PC-3 (cell line): Measurements from ENCODE around the gene SAGE1. TPM values are rescaled to one million over a fixed set of nuclear protein-coding genes. Genes with fewer than 3 reads are reported as not detected.

Experiments used
- ATAC-seq: fragments of 200-7000 bp; cut with Tn5 transposase; 2 replicates; pipeline ENCODE4 v1.9.1; 2020; ENCODE audit warnings: mild to moderate bottlenecking, moderate library complexity
- BruUV-seq: library from RNA; stranded (reverse); fragments of 400-500 nt; replicated peaks from 2 replicates; lab custom pipeline; 2021; lab: Mats Ljungman, UMichigan
- CTCF ChIA-PET: fragments of 300-600 bp; sonication (Branson Sonifier 250); formaldehyde crosslinking; loops from one replicate; lab custom pipeline; 2022; ENCODE audit warnings: antibody characterized with exemption; lab: Charles Lee
- POLR2A ChIA-PET: fragments of 300-600 bp; sonication (Branson Sonifier 250); formaldehyde crosslinking; loops from one replicate; lab custom pipeline; 2022; ENCODE audit warnings: antibody characterized with exemption; ENCODE audit not compliant: unreplicated experiment; lab: Charles Lee
- DNase-seq: peaks from one replicate; pipeline ENCODE4 v3.0.0-alpha.2; 2015
- H2AFZ ChIP-seq: fragments of 300-600 bp; sonication (generic); 2 replicates; pipeline ENCODE4 v1.6.0; 2016; ENCODE audit warnings: antibody characterized with exemption, low read length
- H3F3A ChIP-seq: fragments of 300-600 bp; sonication (generic); one replicate; pipeline ENCODE4 v1.6.0; 2017; ENCODE audit warnings: antibody characterized with exemption, low read length, control low read depth, mild to moderate bottlenecking; ENCODE audit not compliant: unreplicated experiment
- H3K27ac ChIP-seq: fragments of 300-600 bp; sonication (generic); 2 replicates; pipeline ENCODE4 v1.5.1; 2016; ENCODE audit warnings: mild to moderate bottlenecking, low read length
- H3K27me3 ChIP-seq: fragments of 300-600 bp; sonication (generic); 2 replicates; pipeline ENCODE4 v1.6.1; 2016; ENCODE audit warnings: low read length, mixed read lengths
- H3K36me3 ChIP-seq: fragments of 300-600 bp; sonication (generic); 2 replicates; pipeline ENCODE4 v1.6.1; 2016; ENCODE audit warnings: low read depth, mixed run types, low read length, mixed read lengths
- H3K4me1 ChIP-seq: fragments of 300-600 bp; sonication (generic); 2 replicates; pipeline ENCODE4 v1.5.1; 2016; ENCODE audit warnings: low read length; ENCODE audit not compliant: insufficient read depth
- H3K4me2 ChIP-seq: fragments of 300-600 bp; sonication (generic); 2 replicates; pipeline ENCODE4 v1.6.0; 2016; ENCODE audit warnings: low read length
- H3K4me3 ChIP-seq: fragments of 300-600 bp; sonication (generic); 2 replicates; pipeline ENCODE4 v1.5.1; 2016; ENCODE audit warnings: mild to moderate bottlenecking, low read length, mixed read lengths
- H3K79me2 ChIP-seq: fragments of 300-600 bp; sonication (generic); 2 replicates; pipeline ENCODE4 v1.6.1; 2017; ENCODE audit warnings: low read length, mixed read lengths
- H3K9ac ChIP-seq: fragments of 300-600 bp; sonication (generic); 2 replicates; pipeline ENCODE4 v1.6.0; 2016; ENCODE audit warnings: mild to moderate bottlenecking, low read length
- H3K9me2 ChIP-seq: fragments of 300-600 bp; sonication (generic); replicated peaks from 2 replicates; pipeline ENCODE4 v1.6.1; 2016; ENCODE audit warnings: mixed run types, low read length, mixed read lengths
- H3K9me3 ChIP-seq: fragments of 300-600 bp; sonication (generic); 2 replicates; pipeline ENCODE4 v1.6.1; 2016; ENCODE audit warnings: low read length, mixed read lengths
- H4K20me1 ChIP-seq: fragments of 300-600 bp; sonication (generic); 2 replicates; pipeline ENCODE4 v1.6.1; 2016; ENCODE audit warnings: low read length, mixed read lengths
- CTCF ChIP-seq: fragments of 300-600 bp; sonication (generic); conservative IDR thresholded peaks from 2 replicates; pipeline ENCODE4 v1.5.1; 2017; ENCODE audit warnings: antibody characterized with exemption, low read depth, mild to moderate bottlenecking, low read length
- EZH2 ChIP-seq: fragments of 300-600 bp; sonication (generic); IDR thresholded peaks from one replicate; pipeline ENCODE4 v1.6.1; 2017; ENCODE audit warnings: antibody characterized with exemption, mild to moderate bottlenecking, low read length; ENCODE audit not compliant: unreplicated experiment
- EZH2phosphoT487 ChIP-seq: fragments of 300-600 bp; sonication (generic); IDR thresholded peaks from 2 replicates; pipeline ENCODE4 v1.6.1; 2018; ENCODE audit warnings: mild to moderate bottlenecking, antibody characterized with exemption, low read length, borderline replicate concordance
- intact Hi-C: fragments of 100-400 bp; cut with micrococcal nuclease; formaldehyde crosslinking; loops from 2 replicates; pipeline ENCODE4 v1.9.0; 2023
- total RNA-seq: library from RNA; depleted of rRNA; stranded (reverse); fragments of >200 nt; gene quantifications from 2 replicates; pipeline ENCODE4 v1.2.3, GENCODE V29; 2014; rRNA removed

The SAGE1 gene
- total RNA-seq, 1 experiment from 2014 or later = not detected

- Histone ChIP-seq H3K27ac (no peak overlapping the region), H3K9me2 (no peaks in the 10 kb centered on the region), H3K9me3 (no peaks in the 10 kb centered on the region), H4K20me1 (no peaks in the 10 kb centered on the region), H2AFZ (no peak overlapping the region), H3F3A (no peaks in the 10 kb centered on the region), H3K27me3 (no peaks in the 10 kb centered on the region), H3K79me2 (no peaks in the 10 kb centered on the region), H3K4me1 (no peaks in the 10 kb centered on the region), H3K4me2 (no peak overlapping the region), H3K9ac (no peak overlapping the region), H3K4me3 (no peak overlapping the region), H3K36me3 (no peaks in the 10 kb centered on the region)
- ChIA-PET CTCF (no interaction called here), POLR2A (no interaction called here)
- no TSS peak for BruUV-seq
- ATAC-seq (no peak), DNase-seq (no peak)
- no peak for TF ChIP-seq EZH2phosphoT487
- no peak for TF ChIP-seq EZH2
- no peak for TF ChIP-seq CTCF
- intact Hi-C loops = no loop called here
Measured at GRCh38 chrX:135944486-135944885, 51.0 kb downstream of the SAGE1 start.

GRCh38 chrX:135951291-135951690 lies 57.8 kb downstream of the SAGE1 start:
- no peaks in the 10 kb centered on the region for H3K9me3 ChIP-seq
- no peaks in the 10 kb centered on the region for H3K4me1 ChIP-seq
- 0 out of 2 replicates have a peak, but pooled peaks have one; percentile 31 for ATAC-seq
- no peaks in the 10 kb centered on the region for H3K9me2 ChIP-seq
- no TSS peak for BruUV-seq
- H3K9ac ChIP-seq = no peak overlapping the region
- TF ChIP-seq EZH2 (no peak), EZH2phosphoT487 (no peak), CTCF (no peak)
- H3F3A ChIP-seq = no peaks in the 10 kb centered on the region
- no peaks in the 10 kb centered on the region for H3K27me3 ChIP-seq
- DNase-seq = no peak
- no peak overlapping the region for H3K27ac ChIP-seq
- intact Hi-C loops = no loop called here
- H4K20me1 ChIP-seq = no peaks in the 10 kb centered on the region
- H3K4me2 ChIP-seq = no peak overlapping the region
- CTCF ChIA-PET = no interaction called here
- no peaks in the 10 kb centered on the region for H3K79me2 ChIP-seq
- no peak overlapping the region for H3K4me3 ChIP-seq
- no peaks in the 10 kb centered on the region for H3K36me3 ChIP-seq
- POLR2A ChIA-PET = no interaction called here
- H2AFZ ChIP-seq = no peak overlapping the region

Other genes with a start within 250 kb of the SAGE1 start
- gene CT45A1, start 180.1 kb upstream of the SAGE1 start, total RNA-seq = not detected in 2 replicates
- gene CT45A3, start 125.5 kb upstream of the SAGE1 start, total RNA-seq = not detected in 2 replicates
- gene CT45A5, start 108.2 kb upstream of the SAGE1 start, total RNA-seq = not detected in 2 replicates
- gene CT45A6, start 90.9 kb upstream of the SAGE1 start, total RNA-seq = not detected in 2 replicates
- not detected in 2 replicates for gene CT45A2, start 73.7 kb upstream of the SAGE1 start, total RNA-seq
- gene CT45A7, start 56.4 kb upstream of the SAGE1 start, total RNA-seq = not detected in 2 replicates
- not detected in 2 replicates for gene CT45A8, start 39.2 kb upstream of the SAGE1 start, total RNA-seq
- not detected in 2 replicates for gene CT45A9, start 21.9 kb upstream of the SAGE1 start, total RNA-seq
- gene CT45A10, start 272 bp upstream of the SAGE1 start, total RNA-seq = not detected in 2 replicates
- gene MMGT1, start 80.3 kb downstream of the SAGE1 start, total RNA-seq = 20.7 and 23.1 TPM in 2 replicates
- 13.4 and 14.4 TPM in 2 replicates for gene SLC9A6, start 91.7 kb downstream of the SAGE1 start, total RNA-seq